Stomach (tissue), 4 donors: Measurements from ENCODE around the gene PXYLP1.

Source experiments
- EP300 ChIP-seq: sonication (generic); formaldehyde crosslinking; IDR thresholded peaks from one replicate; pipeline ENCODE4 v1.6.1; 2017; ENCODE audit warnings: antibody characterized with exemption
- POLR2A ChIP-seq, 4 donors: fragments of 450-650 bp; IDR thresholded peaks; one replicate each; pipeline ENCODE4 v1.6.1; 2016; ENCODE audit warnings: antibody characterized with exemption in 4 of 4, control low read depth in 2 of 4, mild to moderate bottlenecking in 1 of 4, moderate library complexity in 1 of 4

GRCh38 chr3:141231101-141231951, at the start of gene PXYLP1:
- TF ChIP-seq EP300 (no peak), POLR2A (IDR thresholded peaks at IDR 0.05) (no peak)
